Activated CD8-positive, alpha-beta memory T cell treated with anti-CD3 and anti-CD28 coated beads, Interleukin-2, amount 50 U/mL, for 4 hours (primary cell): ENCODE results near the gene CD5L.

Experiments used
- DNase-seq: peaks from one replicate; pipeline ENCODE4 v3.0.0-alpha.2; 2020

CD5L gene

DNA sequence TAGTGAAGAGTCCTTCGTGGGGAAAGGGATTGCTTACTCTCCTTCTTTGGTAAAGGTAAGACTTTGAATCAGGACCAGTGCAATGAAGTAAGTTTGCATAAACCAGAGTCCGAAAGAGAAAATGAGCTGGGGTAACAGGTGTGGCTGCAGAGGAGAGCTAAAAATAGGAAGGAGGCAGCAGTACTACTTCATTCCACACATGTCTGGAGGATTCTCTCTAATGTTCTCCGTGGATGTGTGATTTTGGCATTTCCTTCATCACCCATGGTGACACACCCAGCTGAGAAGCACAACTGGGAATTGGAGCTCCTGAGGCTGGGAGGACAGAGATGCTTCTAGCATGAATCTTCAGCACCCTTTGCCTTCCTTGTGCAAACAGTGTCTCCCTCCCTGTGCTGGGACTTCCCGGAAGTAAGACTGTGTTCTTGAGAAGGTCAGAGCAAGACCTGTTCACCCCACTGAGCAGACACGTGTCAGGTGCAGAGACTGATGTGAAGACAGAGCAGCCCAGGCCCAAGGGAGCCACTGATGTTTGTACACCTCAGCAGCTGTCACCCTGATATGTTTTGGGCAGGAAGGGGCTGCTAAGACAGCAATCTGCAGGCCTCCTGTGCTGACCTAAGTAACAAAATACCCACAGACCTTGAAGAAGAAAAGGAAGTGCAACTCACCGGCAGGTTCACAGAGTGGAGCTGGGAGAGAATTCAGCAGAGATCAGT, 35.0 kb downstream of the CD5L start:
- no peak for DNase-seq

DNA sequence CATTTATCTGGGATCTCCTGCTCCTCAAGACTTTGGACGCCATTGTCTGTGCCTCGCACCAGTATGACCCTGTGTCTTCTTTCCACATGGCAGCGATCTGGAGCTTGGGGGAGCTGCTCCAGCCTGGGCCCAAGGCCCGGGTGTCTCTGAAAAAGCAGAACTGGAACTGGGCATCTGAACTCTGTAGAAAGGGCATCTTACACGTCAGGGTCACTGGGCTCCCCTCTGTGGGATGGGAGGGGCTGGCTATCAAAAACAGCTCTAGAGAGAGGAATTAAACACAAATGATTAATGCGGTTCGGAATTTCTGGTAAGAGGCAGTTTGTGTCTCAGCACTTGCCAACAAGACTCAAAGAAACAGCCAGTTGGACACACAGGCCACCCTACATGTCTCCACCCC, 37.8 kb downstream of the CD5L start:
- no peak for DNase-seq

DNA sequence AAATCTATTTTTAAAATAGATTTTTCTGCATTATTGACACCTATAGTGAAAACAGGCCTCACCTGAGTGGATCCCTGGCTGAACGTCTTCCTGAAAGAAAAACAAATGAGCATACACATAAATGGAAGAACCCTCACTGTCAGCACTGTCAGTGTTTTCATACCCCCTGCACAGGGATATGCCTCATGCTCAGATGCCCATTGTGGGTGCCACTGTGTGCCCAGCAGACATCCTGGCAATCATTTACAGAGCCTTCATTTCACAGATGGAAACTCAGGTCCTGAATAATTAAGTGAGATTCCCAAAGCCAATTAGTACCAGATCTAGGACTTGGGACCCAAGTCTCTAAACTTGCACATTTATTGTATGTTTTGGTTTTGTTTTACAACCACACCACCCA, 41.6 kb downstream of the CD5L start:
- no peak for DNase-seq

DNA sequence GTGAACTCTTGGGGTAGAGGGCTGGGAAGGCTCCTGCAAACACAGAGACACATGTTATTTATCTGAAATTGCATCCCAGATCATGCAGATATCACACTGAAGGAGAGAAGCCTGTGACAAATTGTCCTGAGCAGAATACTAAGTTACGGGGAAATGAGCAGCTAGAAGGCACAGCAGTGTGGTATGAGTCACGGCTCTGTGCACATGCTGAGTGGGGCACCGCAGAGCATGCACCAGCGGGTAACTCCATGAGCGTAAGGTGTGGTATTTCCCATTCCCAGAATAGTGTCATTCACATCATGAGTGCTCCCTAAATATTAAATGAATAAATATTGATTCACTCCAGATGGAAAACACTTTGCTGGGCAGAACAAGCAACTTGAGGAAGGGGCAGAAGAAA, 43.4 kb downstream of the CD5L start:
- DNase-seq, result no peak

DNA sequence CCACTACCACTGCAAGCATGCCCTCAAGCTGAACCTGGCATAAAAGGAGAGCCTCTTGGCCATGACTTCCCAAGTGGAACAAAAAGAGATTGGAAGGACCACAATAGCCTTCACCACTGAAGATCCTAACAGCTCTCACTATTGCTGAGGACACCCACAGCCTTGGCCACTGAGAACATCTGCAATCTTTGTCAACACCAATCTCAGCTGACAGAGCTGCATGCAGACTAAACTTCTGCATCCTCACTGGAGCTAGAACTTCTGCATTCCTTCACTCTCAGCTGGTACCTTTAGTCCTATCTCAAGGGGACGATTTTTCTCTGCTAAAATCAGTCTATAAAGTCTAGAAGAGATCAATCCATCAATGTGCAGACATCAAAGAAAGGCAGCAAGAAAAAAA, 56.4 kb downstream of the CD5L start:
- no peak for DNase-seq

DNA sequence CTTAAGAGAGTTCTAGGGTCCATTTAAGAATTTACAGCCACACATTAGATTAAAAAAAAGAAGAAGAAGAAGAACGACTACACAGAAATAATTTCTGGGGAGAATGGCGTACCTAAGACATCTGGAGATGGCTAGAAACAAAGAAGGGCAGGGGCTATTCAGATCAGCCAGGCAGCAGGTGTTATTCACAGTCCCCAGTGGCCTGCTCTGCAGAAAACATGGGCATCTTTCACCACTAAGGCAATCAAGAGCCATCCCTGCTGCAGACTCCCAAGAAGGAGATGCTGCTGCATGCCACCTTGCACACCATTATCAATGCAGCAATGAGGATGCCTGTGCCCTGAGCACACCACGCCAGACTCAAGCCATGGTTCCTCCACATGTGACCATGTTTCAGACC, 56.8 kb downstream of the CD5L start:
- DNase-seq, result no peak

DNA sequence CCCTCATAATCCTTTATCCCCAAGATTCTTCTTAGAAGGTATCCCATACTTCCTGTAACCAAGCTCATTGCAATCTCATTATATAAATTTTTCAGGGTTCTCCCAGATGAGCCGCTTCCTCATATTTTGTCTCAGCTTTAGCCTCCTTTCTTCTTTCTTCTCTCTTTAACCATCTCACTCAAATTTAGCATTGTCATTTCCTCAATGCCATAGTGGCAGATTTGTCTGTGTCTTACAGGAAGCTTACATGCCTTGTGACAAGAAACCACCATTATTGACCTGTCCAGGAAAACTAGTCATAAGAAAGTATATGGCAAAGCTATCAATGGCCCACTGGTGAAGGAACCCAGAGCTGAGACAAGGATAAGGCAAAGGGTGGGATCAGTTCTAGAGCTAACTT, 58.7 kb downstream of the CD5L start:
- no peak for DNase-seq

DNA sequence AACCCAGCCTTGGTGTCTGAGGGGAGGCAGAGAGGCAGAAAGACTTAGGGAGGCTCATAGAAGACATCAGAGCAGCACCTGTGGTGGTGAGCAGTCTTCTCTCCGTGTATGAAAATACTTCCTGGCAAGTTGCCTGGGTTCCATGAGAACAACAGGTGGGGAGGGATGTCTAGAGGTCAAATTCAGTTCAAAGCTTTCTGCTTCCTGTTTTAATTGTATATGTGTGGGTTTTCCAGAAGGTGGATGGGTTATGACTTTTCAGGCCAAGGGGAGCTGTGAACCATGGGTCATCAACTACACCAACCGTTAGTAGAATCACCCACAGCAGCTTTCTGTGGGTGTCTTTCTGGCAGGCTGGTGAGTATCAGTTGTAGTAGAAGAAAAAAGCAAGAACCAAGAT, 60.6 kb downstream of the CD5L start:
- no peak for DNase-seq
